Measurements from ENCODE around the gene ZIC2.

- TF ChIP-seq, protein P1, sequence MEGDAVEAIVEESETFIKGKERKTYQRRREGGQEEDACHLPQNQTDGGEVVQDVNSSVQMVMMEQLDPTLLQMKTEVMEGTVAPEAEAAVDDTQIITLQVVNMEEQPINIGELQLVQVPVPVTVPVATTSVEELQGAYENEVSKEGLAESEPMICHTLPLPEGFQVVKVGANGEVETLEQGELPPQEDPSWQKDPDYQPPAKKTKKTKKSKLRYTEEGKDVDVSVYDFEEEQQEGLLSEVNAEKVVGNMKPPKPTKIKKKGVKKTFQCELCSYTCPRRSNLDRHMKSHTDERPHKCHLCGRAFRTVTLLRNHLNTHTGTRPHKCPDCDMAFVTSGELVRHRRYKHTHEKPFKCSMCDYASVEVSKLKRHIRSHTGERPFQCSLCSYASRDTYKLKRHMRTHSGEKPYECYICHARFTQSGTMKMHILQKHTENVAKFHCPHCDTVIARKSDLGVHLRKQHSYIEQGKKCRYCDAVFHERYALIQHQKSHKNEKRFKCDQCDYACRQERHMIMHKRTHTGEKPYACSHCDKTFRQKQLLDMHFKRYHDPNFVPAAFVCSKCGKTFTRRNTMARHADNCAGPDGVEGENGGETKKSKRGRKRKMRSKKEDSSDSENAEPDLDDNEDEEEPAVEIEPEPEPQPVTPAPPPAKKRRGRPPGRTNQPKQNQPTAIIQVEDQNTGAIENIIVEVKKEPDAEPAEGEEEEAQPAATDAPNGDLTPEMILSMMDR (conservative IDR thresholded peaks at IDR 0.05; ENCODE audit: low read depth, low read length) = no peak
- TF ChIP-seq RCOR1 (IDR thresholded peaks at IDR 0.05; ENCODE audit: insufficient replicate concordance, low read length) (no peak), POLR2A (IDR thresholded peaks at IDR 0.05; ENCODE audit: low read depth, low read length) (no peak), MXI1 (IDR thresholded peaks at IDR 0.05; ENCODE audit: borderline replicate concordance, low read depth, low read length) (no peak), MAFK (IDR thresholded peaks at IDR 0.05; ENCODE audit: low read depth, low read length) (no peak), RAD21 (IDR thresholded peaks at IDR 0.05; ENCODE audit: low read length) (no peak), CEBPB (IDR thresholded peaks at IDR 0.05; ENCODE audit: low read depth, low read length) (no peak)
- TF ChIP-seq, protein P2, sequence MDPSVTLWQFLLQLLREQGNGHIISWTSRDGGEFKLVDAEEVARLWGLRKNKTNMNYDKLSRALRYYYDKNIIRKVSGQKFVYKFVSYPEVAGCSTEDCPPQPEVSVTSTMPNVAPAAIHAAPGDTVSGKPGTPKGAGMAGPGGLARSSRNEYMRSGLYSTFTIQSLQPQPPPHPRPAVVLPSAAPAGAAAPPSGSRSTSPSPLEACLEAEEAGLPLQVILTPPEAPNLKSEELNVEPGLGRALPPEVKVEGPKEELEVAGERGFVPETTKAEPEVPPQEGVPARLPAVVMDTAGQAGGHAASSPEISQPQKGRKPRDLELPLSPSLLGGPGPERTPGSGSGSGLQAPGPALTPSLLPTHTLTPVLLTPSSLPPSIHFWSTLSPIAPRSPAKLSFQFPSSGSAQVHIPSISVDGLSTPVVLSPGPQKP (IDR thresholded peaks at IDR 0.05; ENCODE audit: borderline replicate concordance, low read depth, low read length) = no peak
Measured at GRCh38 chr13:99982731-99983498, 1.3 kb downstream of the ZIC2 start.

All from IMR-90 (cell line).